SIG-M5 treated with dmso at 0.1 percent for 504 hours (cell line): ENCODE results near the gene METAP1D.
"Not testable (repeated sequence)": the region's sequence is repeated elsewhere in the genome, so short reads cannot be mapped to it uniquely, and the experiment has no call there.

ENCODE experiments used
- DNase-seq: peaks from one replicate; lab custom pipeline; 2025; ENCODE audit not compliant: unreplicated experiment; lab: John Stamatoyannopoulos, UW

Gene METAP1D

DNA sequence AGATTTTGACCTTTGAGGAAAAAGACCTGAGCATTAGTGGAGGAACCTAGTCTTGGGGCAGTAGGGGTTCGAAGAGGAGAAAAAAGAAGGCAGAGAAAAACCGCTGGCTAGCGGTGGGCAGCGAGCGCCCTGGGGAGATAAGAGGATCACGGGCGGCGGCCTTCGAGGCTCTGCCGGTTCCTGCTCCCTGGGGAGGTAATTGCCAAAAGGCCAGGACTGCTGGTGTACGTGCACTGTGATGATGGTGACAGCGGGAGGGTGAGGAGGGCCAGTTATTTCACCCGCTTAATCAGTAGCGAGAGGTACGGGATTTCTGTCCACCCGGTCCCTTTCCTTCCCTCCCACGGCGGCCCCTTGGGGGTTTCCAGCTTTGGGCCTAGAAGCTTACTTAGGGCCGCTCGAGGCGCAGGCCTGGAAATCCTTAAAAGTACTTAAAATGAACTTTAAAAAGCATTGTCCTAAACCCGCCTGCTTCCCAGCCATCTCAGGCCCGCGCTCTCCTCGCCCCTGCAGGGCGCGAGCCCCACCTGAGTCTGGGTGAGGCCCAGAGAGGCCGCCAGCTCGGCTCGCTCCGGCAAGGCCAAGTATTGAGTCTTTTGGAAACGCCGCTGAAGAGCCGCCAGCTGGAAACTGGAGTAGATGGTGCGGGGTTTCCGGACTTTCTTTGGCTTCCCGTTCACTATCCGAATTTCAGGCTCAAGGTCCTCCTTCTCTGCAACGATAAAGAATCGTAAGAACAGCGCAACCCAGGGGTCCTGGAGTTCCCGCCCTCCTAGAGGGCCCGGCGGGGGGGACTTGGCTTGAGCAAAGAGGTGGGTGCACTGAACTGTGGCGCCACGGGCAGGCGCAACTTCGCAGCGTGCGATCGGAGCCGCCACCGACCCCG lies 101.4 kb downstream of the METAP1D start:
- no peak for DNase-seq

GRCh38 chr2:172101821-172102390 lies 102.2 kb downstream of the METAP1D start:
- DNase-seq = peak; percentile 62

GRCh38 chr2:172102391-172103359 lies 102.9 kb downstream of the METAP1D start, which contains the start of gene DLX2:
TSS of gene DLX2 (minus strand) at chr2:172102900. CDS start at chr2:172102538, 362 bp downstream.
- DNase-seq = peak; percentile 91

DNA sequence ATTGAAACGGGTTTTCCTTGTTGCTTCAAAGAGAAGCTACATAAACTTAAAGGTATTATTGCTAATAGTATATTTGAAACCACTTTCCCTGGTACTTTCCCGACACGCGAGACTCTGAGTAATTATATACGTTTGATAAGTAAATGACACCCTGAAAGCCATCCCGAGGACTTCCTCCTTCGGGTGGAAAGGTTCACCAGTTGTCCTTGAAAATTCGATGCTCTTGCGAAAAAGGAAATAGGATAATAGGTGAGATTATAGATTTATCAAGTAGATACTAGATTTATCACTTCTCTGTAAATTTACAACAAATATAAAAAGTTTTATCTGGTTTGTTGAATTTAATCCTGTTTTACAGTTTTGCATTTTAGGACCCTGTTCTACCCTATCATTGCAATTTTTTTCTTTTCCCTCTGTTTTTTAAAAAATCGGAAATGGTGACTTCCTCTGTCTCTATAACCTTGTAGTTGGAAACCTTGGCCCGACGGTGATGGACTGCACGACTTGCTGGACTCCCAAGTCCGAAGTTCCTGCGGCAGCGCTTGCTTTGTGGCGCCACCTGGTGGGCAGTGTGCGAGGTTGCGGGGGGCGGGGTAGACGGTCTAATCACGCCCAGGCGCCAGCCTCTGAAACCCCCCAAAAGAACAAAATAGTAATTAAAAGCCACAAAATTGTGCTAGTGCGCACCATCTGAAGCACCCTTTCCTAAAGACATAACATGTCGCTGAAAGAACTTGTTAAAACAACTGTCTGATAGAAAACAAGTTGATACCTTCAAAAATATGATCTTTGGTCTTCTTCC lies 103.9 kb downstream of the METAP1D start:
- peak; percentile 64 for DNase-seq

DNA sequence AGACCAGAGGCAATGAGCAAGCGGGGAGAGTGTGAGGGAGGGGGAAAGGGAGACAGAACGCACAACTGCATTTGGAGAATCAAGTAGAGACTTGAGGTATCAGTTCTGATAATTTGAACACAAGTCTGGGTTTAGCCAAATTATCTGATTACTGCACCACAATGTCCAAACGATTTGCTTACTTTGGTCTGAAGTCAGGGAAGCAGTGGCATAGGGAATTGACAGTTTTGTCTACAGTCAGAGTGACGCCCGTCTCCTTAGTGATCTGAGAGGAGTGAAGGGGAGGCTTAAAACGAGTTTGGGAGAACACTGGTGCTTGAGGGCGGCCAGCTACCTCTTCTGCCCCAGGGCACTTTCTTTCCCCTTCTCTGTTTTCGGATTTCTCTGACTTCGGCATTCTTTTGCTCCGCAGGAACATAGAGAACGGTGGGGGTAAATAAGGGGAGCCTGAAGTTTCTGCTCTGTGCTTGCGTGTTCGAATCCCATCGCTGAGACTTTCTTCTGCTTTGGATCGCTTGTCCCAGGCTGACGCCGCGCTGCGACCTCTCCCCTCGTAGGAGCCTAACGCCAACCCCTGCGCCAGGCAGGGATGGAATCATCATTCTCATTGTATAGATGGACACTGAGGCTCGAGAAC lies 105.8 kb downstream of the METAP1D start:
- no peak for DNase-seq

GRCh38 chr2:172106108-172106961 lies 106.6 kb downstream of the METAP1D start:
- DNase-seq = peak; percentile 73

GRCh38 chr2:172107690-172108586 lies 108.2 kb downstream of the METAP1D start:
- DNase-seq = no peak

GRCh38 chr2:172108587-172108930 lies 108.8 kb downstream of the METAP1D start:
- DNase-seq = no peak

GRCh38 chr2:172109256-172109987 lies 109.7 kb downstream of the METAP1D start:
- DNase-seq = no peak

- no peak for DNase-seq
Observed at GRCh38 chr2:172109988-172110811, 110.4 kb downstream of the METAP1D start.

DNA sequence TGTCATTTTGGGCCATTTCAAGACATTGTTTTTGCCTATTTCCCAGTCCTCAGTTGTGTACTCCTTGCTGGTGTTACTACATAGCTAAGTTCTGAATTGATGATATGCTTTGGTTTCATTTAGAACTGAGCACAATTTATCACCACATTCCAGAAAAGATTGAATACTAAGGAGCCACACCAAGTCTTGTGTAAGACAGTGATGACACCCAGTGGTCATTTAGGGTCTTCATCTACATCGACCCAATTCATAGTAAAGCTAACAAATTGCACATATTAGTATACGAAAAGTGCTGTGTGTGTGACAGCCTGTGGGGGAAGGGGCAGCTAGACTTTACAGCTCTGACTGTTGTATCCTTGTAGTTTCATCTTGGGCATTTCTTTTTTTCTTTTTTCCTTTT lies 113.9 kb downstream of the METAP1D start:
- DNase-seq = no peak

GRCh38 chr2:172114176-172114575 lies 114.4 kb downstream of the METAP1D start:
- DNase-seq = not testable (repeated sequence)

GRCh38 chr2:172114579-172114978 lies 114.8 kb downstream of the METAP1D start:
- no peak for DNase-seq

DNA sequence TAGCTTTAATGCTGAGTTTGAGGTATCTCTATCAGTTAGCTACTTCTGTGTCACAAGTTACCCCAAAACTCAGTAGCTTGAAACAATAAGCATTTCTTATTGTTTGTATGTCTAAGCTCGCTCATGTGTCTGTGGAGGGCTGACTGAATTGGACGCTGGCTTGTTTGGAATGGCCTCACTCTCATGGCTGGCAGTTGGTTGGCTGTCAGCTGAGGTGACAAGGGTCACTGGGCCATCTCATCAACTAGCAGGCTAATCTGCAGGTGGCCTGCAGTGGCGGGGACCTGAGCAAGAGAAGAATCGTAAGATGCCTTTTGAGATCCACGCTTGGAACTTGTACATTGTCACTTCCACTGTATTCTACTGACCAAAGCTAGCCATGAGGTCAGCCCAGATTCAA lies 116.4 kb downstream of the METAP1D start:
- DNase-seq = no peak

- DNase-seq = no peak
Observed at GRCh38 chr2:172119089-172119488, 119.3 kb downstream of the METAP1D start.

- DNase-seq = no peak
Observed at GRCh38 chr2:172120118-172120517, 120.4 kb downstream of the METAP1D start.

GRCh38 chr2:172128484-172128883 lies 128.7 kb downstream of the METAP1D start:
- DNase-seq = no peak
